IMR-90 (cell line): ENCODE measurements around the gene GPX1. TPM values are rescaled to one million over a fixed set of nuclear protein-coding genes. Genes with fewer than 3 reads are reported as not detected.

ENCODE experiments used
- ATAC-seq: fragments of 200-7000 bp; cut with Tn5 transposase; 2 replicates; pipeline ENCODE4 v1.9.1; 2020; ENCODE audit warnings: low read depth, mild to moderate bottlenecking, moderate library complexity
- BruUV-seq: library from RNA; stranded (reverse); fragments of 400-500 nt; replicated peaks from 2 replicates; lab custom pipeline; 2021; lab: Mats Ljungman, UMichigan
- CTCF ChIA-PET: fragments of 300-600 bp; formaldehyde crosslinking; extraction: SDS; loops from one replicate; lab custom pipeline; 2021; ENCODE audit warnings: antibody characterized with exemption; lab: Yijun Ruan, JAX
- POLR2A ChIA-PET: fragments of 300-600 bp; sonication (Branson Sonifier 250); formaldehyde crosslinking; loops from one replicate; lab custom pipeline; 2022; ENCODE audit warnings: antibody characterized with exemption; ENCODE audit not compliant: unreplicated experiment; lab: Charles Lee
- DNase-seq: peaks from one replicate; pipeline ENCODE4 v3.0.0; 2013
- H2AFZ ChIP-seq: replicated peaks from 2 replicates; pipeline ENCODE3; 2013; ENCODE audit warnings: low read length, mild to moderate bottlenecking; ENCODE audit not compliant: poor library complexity
- H2AK5ac ChIP-seq: 2 replicates; pipeline ENCODE4 v1.6.1; 2013; ENCODE audit warnings: low read depth, low read length, inconsistent platforms
- H2AK9ac ChIP-seq: replicated peaks from 2 replicates; pipeline ENCODE3; 2013; ENCODE audit warnings: mild to moderate bottlenecking, low read depth, low read length, moderate library complexity; ENCODE audit not compliant: poor library complexity
- H2BK120ac ChIP-seq: 2 replicates; pipeline ENCODE4 v1.6.1; 2013; ENCODE audit warnings: low read depth, low read length, inconsistent platforms
- H2BK15ac ChIP-seq: 3 replicates; pipeline ENCODE4 v1.6.1; 2013; ENCODE audit warnings: low read depth, low read length, inconsistent platforms
- H2BK20ac ChIP-seq: 2 replicates; pipeline ENCODE4 v1.6.1; 2013; ENCODE audit warnings: low read depth, mild to moderate bottlenecking, inconsistent platforms, low read length, moderate library complexity
- H2BK5ac ChIP-seq: 2 replicates; pipeline ENCODE4 v1.6.1; 2013; ENCODE audit warnings: mild to moderate bottlenecking, low read depth, low read length, inconsistent platforms; ENCODE audit not compliant: poor library complexity, severe bottlenecking
- H3K14ac ChIP-seq: replicated peaks from 2 replicates; pipeline ENCODE4 v1.6.1; 2013; ENCODE audit warnings: low read depth, low read length, inconsistent platforms
- H3K18ac ChIP-seq: 2 replicates; pipeline ENCODE4 v1.6.1; 2013; ENCODE audit warnings: low read depth, low read length, control low read depth
- H3K23ac ChIP-seq: 2 replicates; pipeline ENCODE4 v1.6.1; 2013; ENCODE audit warnings: low read depth, low read length, inconsistent platforms
- H3K27ac ChIP-seq: 2 replicates; pipeline ENCODE4 v1.5.1; 2013; ENCODE audit warnings: mild to moderate bottlenecking, control low read depth, low read length; ENCODE audit not compliant: insufficient read depth
- H3K27me3 ChIP-seq: 2 replicates; pipeline ENCODE4 v1.6.1; 2013; ENCODE audit warnings: low read length; ENCODE audit not compliant: control insufficient read depth, insufficient read depth
- H3K36me3 ChIP-seq: 2 replicates; pipeline ENCODE4 v1.6.1; 2013; ENCODE audit warnings: low read length, mixed read lengths; ENCODE audit not compliant: control insufficient read depth, insufficient read depth
- H3K4ac ChIP-seq: 2 replicates; pipeline ENCODE4 v1.6.1; 2013; ENCODE audit warnings: low read depth, low read length, inconsistent platforms
- H3K4me1 ChIP-seq: 2 replicates; pipeline ENCODE4 v1.6.1; 2013; ENCODE audit warnings: low read length, mixed read lengths; ENCODE audit not compliant: control insufficient read depth, insufficient read depth
- H3K4me2 ChIP-seq: 2 replicates; pipeline ENCODE4 v1.6.1; 2013; ENCODE audit warnings: low read depth, mild to moderate bottlenecking, control low read depth, low read length, moderate library complexity
- H3K4me3 ChIP-seq: 2 replicates; pipeline ENCODE4 v1.5.1; 2013; ENCODE audit warnings: low read depth, mild to moderate bottlenecking, control low read depth, low read length, moderate library complexity; ENCODE audit not compliant: insufficient read depth
- H3K56ac ChIP-seq: 2 replicates; pipeline ENCODE4 v1.6.1; 2013; ENCODE audit warnings: low read length, inconsistent platforms; ENCODE audit not compliant: insufficient read depth; ENCODE audit errors: extremely low read depth
- H3K79me1 ChIP-seq, 2 experiments: 2 replicates each; pipeline ENCODE4 v1.6.1; 2013; ENCODE audit warnings: low read length in 2 of 2, inconsistent platforms in 1 of 2, low read depth in 1 of 2
- H3K9ac ChIP-seq: 2 replicates; pipeline ENCODE4 v1.6.1; 2013; ENCODE audit warnings: low read depth, low read length, control low read depth
- H3K9me1 ChIP-seq: 2 replicates; pipeline ENCODE4 v1.6.1; 2013; ENCODE audit warnings: low read length, inconsistent platforms; ENCODE audit not compliant: insufficient read depth
- H3K9me3 ChIP-seq: 2 replicates; pipeline ENCODE4 v1.6.1; 2013; ENCODE audit warnings: low read length; ENCODE audit not compliant: control insufficient read depth, insufficient read depth
- H4K20me1 ChIP-seq: 2 replicates; pipeline ENCODE4 v1.6.1; 2013; ENCODE audit warnings: low read length, inconsistent platforms; ENCODE audit not compliant: insufficient read depth
- H4K5ac ChIP-seq: 2 replicates; pipeline ENCODE4 v1.6.1; 2013; ENCODE audit warnings: mild to moderate bottlenecking, low read depth, low read length, control low read depth
- H4K8ac ChIP-seq, 2 experiments: 2 replicates each; pipeline ENCODE4 v1.6.1; 2013; ENCODE audit warnings: low read depth in 2 of 2, low read length in 2 of 2, control low read depth in 1 of 2, inconsistent platforms in 1 of 2
- H4K91ac ChIP-seq: 2 replicates; pipeline ENCODE4 v1.6.1; 2013; ENCODE audit warnings: low read depth, low read length, inconsistent platforms; ENCODE audit not compliant: insufficient read depth
- BHLHE40 ChIP-seq: fragments of 150-350 bp; IDR thresholded peaks from 2 replicates; pipeline ENCODE4 v1.6.1; 2016; ENCODE audit warnings: mild to moderate bottlenecking, low read depth, low read length
- CEBPB ChIP-seq: IDR thresholded peaks from 2 replicates; pipeline ENCODE4 v1.6.1; 2012; ENCODE audit warnings: low read depth, low read length, improper control_type of control experiment
- CHD1 ChIP-seq: IDR thresholded peaks from 2 replicates; pipeline ENCODE4 v1.6.1; 2012; ENCODE audit warnings: low read depth, low read length, improper control_type of control experiment
- ELK1 ChIP-seq: fragments of 150-350 bp; IDR thresholded peaks from 2 replicates; pipeline ENCODE4 v1.6.1; 2016; ENCODE audit warnings: low read depth, mild to moderate bottlenecking, low read length, moderate library complexity, borderline replicate concordance
- FOS ChIP-seq: fragments of 150-350 bp; IDR thresholded peaks from 2 replicates; pipeline ENCODE4 v1.6.1; 2016; ENCODE audit warnings: low read depth, low read length
- MAFK ChIP-seq: IDR thresholded peaks from 2 replicates; pipeline ENCODE4 v1.6.1; 2012; ENCODE audit warnings: low read depth, low read length, improper control_type of control experiment
- MAZ ChIP-seq: IDR thresholded peaks from 2 replicates; pipeline ENCODE4 v1.6.1; 2012; ENCODE audit warnings: low read depth, mild to moderate bottlenecking, low read length, improper control_type of control experiment, moderate library complexity, borderline replicate concordance
- MXI1 ChIP-seq: IDR thresholded peaks from 2 replicates; pipeline ENCODE4 v1.6.1; 2012; ENCODE audit warnings: low read depth, mild to moderate bottlenecking, low read length, moderate library complexity, borderline replicate concordance
- NFE2L2 ChIP-seq: fragments of 150-350 bp; IDR thresholded peaks from 2 replicates; pipeline ENCODE4 v1.6.1; 2016; ENCODE audit warnings: low read depth, mild to moderate bottlenecking, low read length
- POLR2A ChIP-seq: IDR thresholded peaks from 2 replicates; pipeline ENCODE4 v1.6.1; 2012; ENCODE audit warnings: mild to moderate bottlenecking, low read depth, low read length
- RAD21 ChIP-seq: IDR thresholded peaks from 2 replicates; pipeline ENCODE4 v1.6.1; 2012; ENCODE audit warnings: low read length, improper control_type of control experiment
- RCOR1 ChIP-seq: IDR thresholded peaks from 2 replicates; pipeline ENCODE4 v1.6.1; 2012; ENCODE audit warnings: mild to moderate bottlenecking, low read length, improper control_type of control experiment; ENCODE audit not compliant: insufficient replicate concordance
- RFX5 ChIP-seq: IDR thresholded peaks from 2 replicates; pipeline ENCODE4 v1.8.0; 2012; ENCODE audit warnings: low read depth, mild to moderate bottlenecking, low read length, moderate library complexity
- SMC3 ChIP-seq: fragments of 150-350 bp; IDR thresholded peaks from 2 replicates; pipeline ENCODE4 v1.6.1; 2016; ENCODE audit warnings: low read depth, mild to moderate bottlenecking, antibody characterized with exemption, low read length, moderate library complexity
- WGBS, 2 experiments: methylation state at CpG; one replicate each; pipeline versions ENCODE4 v1.1.5 to v1.1.7; 2013; ENCODE audit warnings: missing lambda C conversion rate in 2 of 2; ENCODE audit not compliant: insufficient read length in 1 of 2; ENCODE audit errors: extremely low coverage in 2 of 2; 5-methylcytosine and 5-hydroxymethylcytosine counted together
- dilution Hi-C: fragments of 300-500 bp; cut with HindIII; formaldehyde crosslinking; loops from one replicate; pipeline ENCODE4 v1.14.3; 2018; ENCODE audit warnings: low sequenced_read_pairs; ENCODE audit not compliant: unreplicated experiment
- in situ Hi-C: fragments of 300-500 bp; cut with MboI; formaldehyde crosslinking; loops from 3 replicates; pipeline ENCODE4 v1.14.3; 2019; ENCODE audit warnings: low sequenced_read_pairs, inconsistent platforms, mixed read lengths
- intact Hi-C: fragments of 100-400 bp; cut with micrococcal nuclease; formaldehyde crosslinking; loops from 2 replicates; pipeline ENCODE4 v1.10.0; 2022
- polyA plus RNA-seq, 3 experiments: library from polyadenylated mRNA; depleted of rRNA; stranded (reverse); fragments of >200 nt; gene quantifications; 2 replicates each; pipeline ENCODE4 v1.2.3, GENCODE V29; 2012; ENCODE audit warnings: low replicate concordance in 1 of 3
- total RNA-seq: library from RNA; depleted of rRNA; stranded (reverse); fragments of >200 nt; gene quantifications from 2 replicates; pipeline ENCODE4 v1.2.3, GENCODE V29; 2012
- TF ChIP-seq, protein P1 (sequence below): conservative IDR thresholded peaks from 2 replicates; pipeline ENCODE4 v1.5.1; 2012; ENCODE audit warnings: mild to moderate bottlenecking, low read depth, low read length, improper control_type of control experiment
- TF ChIP-seq, protein P2 (sequence below): fragments of 150-350 bp; IDR thresholded peaks from 2 replicates; pipeline ENCODE4 v1.6.1; 2017; ENCODE audit warnings: mild to moderate bottlenecking, antibody characterized with exemption, low read length, low read depth

GPX1 gene
- total and polyA plus RNA-seq, 2 of the 4 experiments (the other 2 are of a cell fraction) = 128 to 680 TPM

DNA sequence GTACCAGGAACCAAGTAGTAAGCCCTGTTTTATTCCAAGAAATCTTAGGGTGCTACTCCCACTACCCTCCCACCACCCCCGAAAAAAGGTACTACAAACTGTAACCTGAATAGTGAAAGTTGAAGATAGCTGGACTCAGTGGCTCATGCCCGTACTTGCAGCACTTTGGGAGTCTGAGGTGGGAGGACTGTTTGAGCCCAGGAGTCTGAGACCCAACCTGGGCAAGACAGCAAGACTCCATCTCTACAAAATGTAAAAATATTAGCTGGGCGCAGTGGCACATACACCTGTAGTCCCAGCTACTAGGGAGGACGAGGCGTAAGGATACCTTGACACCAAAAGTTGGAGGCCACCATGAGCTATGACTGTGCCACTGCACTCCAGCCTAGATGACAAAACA is 45.7 kb upstream of the GPX1 start:
- Histone ChIP-seq H3K56ac (no peak overlapping the region), H3K18ac (no peak overlapping the region), H3K9me3 (no peaks in the 10 kb centered on the region), H3K14ac (no peak overlapping the region), H4K91ac (no peak overlapping the region), H3K27me3 (no peaks in the 10 kb centered on the region), H3K79me1 (peaks cover 0 to 24% of the 10 kb centered on the region in 2 experiments; a peak in 2 of 4 replicates), H3K27ac (no peak overlapping the region), H2AFZ (no peak overlapping the region), H2BK15ac (no peak overlapping the region), H3K4me1 (peaks cover 3% of the 10 kb centered on the region), H2BK120ac (no peak overlapping the region), H3K4me2 (no peak overlapping the region), H2AK9ac (no peak overlapping the region), H4K5ac (no peak overlapping the region), H4K20me1 (peaks cover 97% of the 10 kb centered on the region), H2BK20ac (no peak overlapping the region), H2BK5ac (no peak overlapping the region), H3K23ac (no peak overlapping the region), H3K36me3 (peaks cover 13% of the 10 kb centered on the region), H4K8ac (no peak overlapping the region), H3K9me1 (peaks cover 16% of the 10 kb centered on the region), H3K4me3 (no peak overlapping the region), H3K4ac (no peak overlapping the region), H2AK5ac (no peak overlapping the region), H3K9ac (no peak overlapping the region)
- TF ChIP-seq NFE2L2 = no peak
- TF ChIP-seq ELK1 = no peak
- no peak for TF ChIP-seq FOS
- no peak for TF ChIP-seq MAFK
- TF ChIP-seq, protein P1, sequence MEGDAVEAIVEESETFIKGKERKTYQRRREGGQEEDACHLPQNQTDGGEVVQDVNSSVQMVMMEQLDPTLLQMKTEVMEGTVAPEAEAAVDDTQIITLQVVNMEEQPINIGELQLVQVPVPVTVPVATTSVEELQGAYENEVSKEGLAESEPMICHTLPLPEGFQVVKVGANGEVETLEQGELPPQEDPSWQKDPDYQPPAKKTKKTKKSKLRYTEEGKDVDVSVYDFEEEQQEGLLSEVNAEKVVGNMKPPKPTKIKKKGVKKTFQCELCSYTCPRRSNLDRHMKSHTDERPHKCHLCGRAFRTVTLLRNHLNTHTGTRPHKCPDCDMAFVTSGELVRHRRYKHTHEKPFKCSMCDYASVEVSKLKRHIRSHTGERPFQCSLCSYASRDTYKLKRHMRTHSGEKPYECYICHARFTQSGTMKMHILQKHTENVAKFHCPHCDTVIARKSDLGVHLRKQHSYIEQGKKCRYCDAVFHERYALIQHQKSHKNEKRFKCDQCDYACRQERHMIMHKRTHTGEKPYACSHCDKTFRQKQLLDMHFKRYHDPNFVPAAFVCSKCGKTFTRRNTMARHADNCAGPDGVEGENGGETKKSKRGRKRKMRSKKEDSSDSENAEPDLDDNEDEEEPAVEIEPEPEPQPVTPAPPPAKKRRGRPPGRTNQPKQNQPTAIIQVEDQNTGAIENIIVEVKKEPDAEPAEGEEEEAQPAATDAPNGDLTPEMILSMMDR = no peak
- TF ChIP-seq, protein P2, sequence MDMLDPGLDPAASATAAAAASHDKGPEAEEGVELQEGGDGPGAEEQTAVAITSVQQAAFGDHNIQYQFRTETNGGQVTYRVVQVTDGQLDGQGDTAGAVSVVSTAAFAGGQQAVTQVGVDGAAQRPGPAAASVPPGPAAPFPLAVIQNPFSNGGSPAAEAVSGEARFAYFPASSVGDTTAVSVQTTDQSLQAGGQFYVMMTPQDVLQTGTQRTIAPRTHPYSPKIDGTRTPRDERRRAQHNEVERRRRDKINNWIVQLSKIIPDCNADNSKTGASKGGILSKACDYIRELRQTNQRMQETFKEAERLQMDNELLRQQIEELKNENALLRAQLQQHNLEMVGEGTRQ = no peak
- no peak for TF ChIP-seq MAZ
- TF ChIP-seq SMC3 = no peak
- no peak for TF ChIP-seq CHD1
- no peak for TF ChIP-seq MXI1
- no peak for TF ChIP-seq BHLHE40
- no peak for TF ChIP-seq CEBPB
- TF ChIP-seq POLR2A = no peak
- TF ChIP-seq RAD21 = no peak
- no peak for TF ChIP-seq RCOR1
- no peak for TF ChIP-seq RFX5
- dilution Hi-C loops = no loop called here
- intact Hi-C loops = no loop called here
- CTCF ChIA-PET = no interaction called here
- BruUV-seq = no TSS peak
- WGBS, 2 experiments = no CpG with 5 or more reads among the region's 5 CpGs
- in situ Hi-C loops = no loop called here
- POLR2A ChIA-PET = no interaction called here
- DNase-seq = no peak
- no peak for ATAC-seq
